Measurements from ENCODE around the gene ASPM. TPM values are rescaled to one million over a fixed set of nuclear protein-coding genes. Genes with fewer than 3 reads are reported as not detected.

ASPM gene
- total and polyA plus RNA-seq, 2 donors (not counting 1 experiment from before 2014, with no cell fraction given), result 4.4 to 9.7 TPM

- Histone ChIP-seq H3K4me2 (ENCODE audit: extremely low read depth, insufficient read depth, low read length) (no peak overlapping the region), H3K4me3 (replicated peaks in 1 of 4; ENCODE audit: control extremely low read depth in 1 of 4, insufficient read depth in 1 of 4, low read depth in 3 of 4, low read length in 4 of 4) (no peak overlapping the region), H2AFZ (ENCODE audit: low read length) (no peak overlapping the region), H3K27ac (ENCODE audit: insufficient read depth, low read length) (no peak overlapping the region), H3K4me1 (ENCODE audit: control insufficient read depth, extremely low read depth, insufficient read depth, low read length) (no peaks in the 10 kb centered on the region), H3K36me3 (ENCODE audit: control insufficient read depth, insufficient read depth, low read length) (no peaks in the 10 kb centered on the region), H3K79me2 (ENCODE audit: control insufficient read depth, insufficient read depth, low read length) (peaks cover 2% of the 10 kb centered on the region), H3K27me3 (ENCODE audit: control insufficient read depth, insufficient read depth, low read length) (no peaks in the 10 kb centered on the region), H3K9ac (ENCODE audit: insufficient read depth, low read length) (no peak overlapping the region), H3K9me3 (ENCODE audit: control insufficient read depth, insufficient read depth, low read depth, low read length) (no peaks in the 10 kb centered on the region), H4K20me1 (ENCODE audit: control insufficient read depth, extremely low read depth, insufficient read depth, low read length) (no peaks in the 10 kb centered on the region)
- no peak for DNase-seq (ENCODE audit: low read depth in 2 of 2)
- no peak for TF ChIP-seq CTCF (conservative IDR thresholded peaks at IDR 0.05 in 1 of 2, IDR thresholded peaks at IDR 0.05 in 1 of 2; ENCODE audit: low read depth in 1 of 2, low read length in 2 of 2)
- no peak for TF ChIP-seq EZH2 (IDR thresholded peaks at IDR 0.05; ENCODE audit: low read length, missing control alignments)
Measured at GRCh38 chr1:197151185-197151584, 4.7 kb upstream of the ASPM start.

- no peak for DNase-seq (ENCODE audit: low read depth in 2 of 2)
- Histone ChIP-seq H3K27me3 (ENCODE audit: control insufficient read depth, insufficient read depth, low read length) (no peaks in the 10 kb centered on the region), H3K9me3 (ENCODE audit: control insufficient read depth, insufficient read depth, low read depth, low read length) (no peaks in the 10 kb centered on the region), H3K4me1 (ENCODE audit: control insufficient read depth, extremely low read depth, insufficient read depth, low read length) (no peaks in the 10 kb centered on the region), H2AFZ (ENCODE audit: low read length) (no peak overlapping the region), H3K4me3 (replicated peaks in 1 of 4; ENCODE audit: control extremely low read depth in 1 of 4, insufficient read depth in 1 of 4, low read depth in 3 of 4, low read length in 4 of 4) (no peak overlapping the region), H3K36me3 (ENCODE audit: control insufficient read depth, insufficient read depth, low read length) (no peaks in the 10 kb centered on the region), H3K9ac (ENCODE audit: insufficient read depth, low read length) (no peak overlapping the region), H3K27ac (ENCODE audit: insufficient read depth, low read length) (no peak overlapping the region), H3K79me2 (ENCODE audit: control insufficient read depth, insufficient read depth, low read length) (peaks cover 9% of the 10 kb centered on the region), H4K20me1 (ENCODE audit: control insufficient read depth, extremely low read depth, insufficient read depth, low read length) (no peaks in the 10 kb centered on the region), H3K4me2 (ENCODE audit: extremely low read depth, insufficient read depth, low read length) (no peak overlapping the region)
- TF ChIP-seq CTCF (conservative IDR thresholded peaks at IDR 0.05 in 1 of 2, IDR thresholded peaks at IDR 0.05 in 1 of 2; ENCODE audit: low read depth in 1 of 2, low read length in 2 of 2), result no peak
- TF ChIP-seq EZH2 (IDR thresholded peaks at IDR 0.05; ENCODE audit: low read length, missing control alignments), result no peak
Measured at GRCh38 chr1:197150336-197151005, 4.0 kb upstream of the ASPM start.

- Histone ChIP-seq H3K4me3 (replicated peaks in 1 of 4; ENCODE audit: control extremely low read depth in 1 of 4, insufficient read depth in 1 of 4, low read depth in 3 of 4, low read length in 4 of 4) (no peak overlapping the region), H3K27ac (ENCODE audit: insufficient read depth, low read length) (no peak overlapping the region), H3K4me2 (ENCODE audit: extremely low read depth, insufficient read depth, low read length) (no peak overlapping the region), H4K20me1 (ENCODE audit: control insufficient read depth, extremely low read depth, insufficient read depth, low read length) (no peaks in the 10 kb centered on the region), H2AFZ (ENCODE audit: low read length) (no peak overlapping the region), H3K9me3 (ENCODE audit: control insufficient read depth, insufficient read depth, low read depth, low read length) (no peaks in the 10 kb centered on the region), H3K27me3 (ENCODE audit: control insufficient read depth, insufficient read depth, low read length) (no peaks in the 10 kb centered on the region), H3K4me1 (ENCODE audit: control insufficient read depth, extremely low read depth, insufficient read depth, low read length) (peaks cover 2% of the 10 kb centered on the region), H3K79me2 (ENCODE audit: control insufficient read depth, insufficient read depth, low read length) (peaks cover 21% of the 10 kb centered on the region), H3K9ac (ENCODE audit: insufficient read depth, low read length) (no peak overlapping the region), H3K36me3 (ENCODE audit: control insufficient read depth, insufficient read depth, low read length) (no peaks in the 10 kb centered on the region)
- no peak for TF ChIP-seq EZH2 (IDR thresholded peaks at IDR 0.05; ENCODE audit: low read length, missing control alignments)
- TF ChIP-seq CTCF (conservative IDR thresholded peaks at IDR 0.05 in 1 of 2, IDR thresholded peaks at IDR 0.05 in 1 of 2; ENCODE audit: low read depth in 1 of 2, low read length in 2 of 2), result no peak
- DNase-seq (ENCODE audit: low read depth in 2 of 2), result no peak
Measured at GRCh38 chr1:197149340-197149739, 2.9 kb upstream of the ASPM start.

Data from fibroblast of lung (primary cell).